A549 (cell line): ENCODE results near the gene NPTXR.

Experiments used
- CBX2 ChIP-seq: fragments of 200-600 bp; sonication (generic); IDR thresholded peaks from 2 replicates; pipeline ENCODE4 v1.6.1; 2016; ENCODE audit warnings: low read depth, mild to moderate bottlenecking, borderline replicate concordance
- CEBPB ChIP-seq, 2 experiments: fragments of >200 bp in 1 of 2; sonication (Bioruptor Twin) in 1 of 2; formaldehyde crosslinking in 1 of 2; IDR thresholded peaks; 2 replicates each; pipeline ENCODE4 v1.6.1; 2012 to 2016
- EP300 ChIP-seq, 2 experiments: fragments of >200 bp; sonication (Bioruptor Twin); formaldehyde crosslinking; IDR thresholded peaks; 2 replicates in 1 of 2; 3 replicates in 1 of 2; pipeline ENCODE4 v1.6.1; 2016 to 2017
- JUN ChIP-seq, 2 experiments: fragments of >200 bp; sonication (Bioruptor Twin); formaldehyde crosslinking; IDR thresholded peaks; 2 replicates in 1 of 2; 3 replicates in 1 of 2; pipeline ENCODE4 v1.6.1; 2016 to 2017
- MAFK ChIP-seq: fragments of 450-650 bp; IDR thresholded peaks from 2 replicates; pipeline ENCODE4 v1.6.1; 2014; ENCODE audit not compliant: partially characterized antibody
- POLR2A ChIP-seq: IDR thresholded peaks from 2 replicates; pipeline ENCODE4 v1.6.1; 2012; ENCODE audit warnings: mild to moderate bottlenecking, low read length
- RAD21 ChIP-seq, 2 experiments: fragments of >200 bp in 1 of 2; sonication (Bioruptor Twin) in 1 of 2; formaldehyde crosslinking in 1 of 2; IDR thresholded peaks in 1 of 2; conservative IDR thresholded peaks in 1 of 2; 2 replicates in 1 of 2; 3 replicates in 1 of 2; pipeline ENCODE4 v1.6.1; 2012 to 2018; ENCODE audit warnings: inconsistent platforms in 1 of 2
- RCOR1 ChIP-seq: fragments of 150-350 bp; IDR thresholded peaks from 2 replicates; pipeline ENCODE4 v1.6.1; 2014; ENCODE audit warnings: antibody characterized with exemption, low read length, low read depth
- RFX5 ChIP-seq: fragments of 450-650 bp; IDR thresholded peaks from 2 replicates; pipeline ENCODE4 v1.7.1; 2014; ENCODE audit warnings: antibody characterized with exemption, mild to moderate bottlenecking, moderate library complexity
- ZC3H11A ChIP-seq: fragments of 450-650 bp; IDR thresholded peaks from 2 replicates; pipeline ENCODE4 v1.6.1; 2014; ENCODE audit warnings: antibody characterized with exemption, mild to moderate bottlenecking
- ZNF302 ChIP-seq: fragments of 250-450 bp; sonication (Bioruptor Pico); IDR thresholded peaks from 2 replicates; pipeline ENCODE4 v1.9.0; 2021; ENCODE audit warnings: inconsistent platforms, mild to moderate bottlenecking, moderate library complexity
- TF ChIP-seq, protein P1 (sequence below): fragments of >200 bp; sonication (Bioruptor Twin); formaldehyde crosslinking; IDR thresholded peaks from 3 replicates; pipeline ENCODE4 v1.5.1; 2016
- TF ChIP-seq, protein P2 (sequence below): fragments of >200 bp; sonication (Bioruptor Twin); formaldehyde crosslinking; IDR thresholded peaks from 3 replicates; pipeline ENCODE4 v1.6.1; 2016
- TF ChIP-seq, protein P3 (sequence below): IDR thresholded peaks from 2 replicates; pipeline ENCODE4 v1.6.1; 2012

DNA sequence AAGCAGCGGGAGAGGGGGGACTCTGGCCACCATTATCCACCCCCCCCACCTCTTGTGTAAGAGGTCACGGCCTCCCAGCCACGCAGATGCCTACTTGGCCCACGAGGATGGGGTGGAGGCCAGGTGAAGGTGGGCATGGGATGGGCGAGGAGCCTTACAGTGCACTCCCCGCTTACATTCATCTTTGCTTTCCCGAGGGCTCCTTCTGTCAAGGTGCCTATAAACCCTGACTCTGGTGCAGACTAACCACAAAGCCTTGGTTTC, 13.1 kb downstream of the NPTXR start:
- TF ChIP-seq POLR2A (no peak), CBX2 (no peak), ZNF302 (CRISPR knock-in tag) (no peak), RCOR1 (no peak), JUN (IDR thresholded peaks at IDR 0.05) (no peak), MAFK (no peak), CEBPB (IDR thresholded peaks at IDR 0.05) (no peak), EP300 (IDR thresholded peaks at IDR 0.05) (no peak), RFX5 (no peak), RAD21 (conservative IDR thresholded peaks at IDR 0.05 in 1 of 2, IDR thresholded peaks at IDR 0.05 in 1 of 2) (no peak), ZC3H11A (no peak)
- TF ChIP-seq, protein P1, sequence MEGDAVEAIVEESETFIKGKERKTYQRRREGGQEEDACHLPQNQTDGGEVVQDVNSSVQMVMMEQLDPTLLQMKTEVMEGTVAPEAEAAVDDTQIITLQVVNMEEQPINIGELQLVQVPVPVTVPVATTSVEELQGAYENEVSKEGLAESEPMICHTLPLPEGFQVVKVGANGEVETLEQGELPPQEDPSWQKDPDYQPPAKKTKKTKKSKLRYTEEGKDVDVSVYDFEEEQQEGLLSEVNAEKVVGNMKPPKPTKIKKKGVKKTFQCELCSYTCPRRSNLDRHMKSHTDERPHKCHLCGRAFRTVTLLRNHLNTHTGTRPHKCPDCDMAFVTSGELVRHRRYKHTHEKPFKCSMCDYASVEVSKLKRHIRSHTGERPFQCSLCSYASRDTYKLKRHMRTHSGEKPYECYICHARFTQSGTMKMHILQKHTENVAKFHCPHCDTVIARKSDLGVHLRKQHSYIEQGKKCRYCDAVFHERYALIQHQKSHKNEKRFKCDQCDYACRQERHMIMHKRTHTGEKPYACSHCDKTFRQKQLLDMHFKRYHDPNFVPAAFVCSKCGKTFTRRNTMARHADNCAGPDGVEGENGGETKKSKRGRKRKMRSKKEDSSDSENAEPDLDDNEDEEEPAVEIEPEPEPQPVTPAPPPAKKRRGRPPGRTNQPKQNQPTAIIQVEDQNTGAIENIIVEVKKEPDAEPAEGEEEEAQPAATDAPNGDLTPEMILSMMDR: no peak
- TF ChIP-seq, protein P2, sequence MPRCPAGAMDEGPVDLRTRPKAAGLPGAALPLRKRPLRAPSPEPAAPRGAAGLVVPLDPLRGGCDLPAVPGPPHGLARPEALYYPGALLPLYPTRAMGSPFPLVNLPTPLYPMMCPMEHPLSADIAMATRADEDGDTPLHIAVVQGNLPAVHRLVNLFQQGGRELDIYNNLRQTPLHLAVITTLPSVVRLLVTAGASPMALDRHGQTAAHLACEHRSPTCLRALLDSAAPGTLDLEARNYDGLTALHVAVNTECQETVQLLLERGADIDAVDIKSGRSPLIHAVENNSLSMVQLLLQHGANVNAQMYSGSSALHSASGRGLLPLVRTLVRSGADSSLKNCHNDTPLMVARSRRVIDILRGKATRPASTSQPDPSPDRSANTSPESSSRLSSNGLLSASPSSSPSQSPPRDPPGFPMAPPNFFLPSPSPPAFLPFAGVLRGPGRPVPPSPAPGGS: no peak
- TF ChIP-seq, protein P3, sequence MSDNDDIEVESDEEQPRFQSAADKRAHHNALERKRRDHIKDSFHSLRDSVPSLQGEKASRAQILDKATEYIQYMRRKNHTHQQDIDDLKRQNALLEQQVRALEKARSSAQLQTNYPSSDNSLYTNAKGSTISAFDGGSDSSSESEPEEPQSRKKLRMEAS: no peak
